GM19395 (cell line): Measurements from ENCODE around the gene CYP26A1.

Experiments
- ATAC-seq: cut with Tn5 transposase; IDR thresholded peaks from one replicate; pipeline ENCODE4 v1.9.1; 2021; ENCODE audit warnings: mild to moderate bottlenecking, moderate library complexity; ENCODE audit not compliant: unreplicated experiment

Gene CYP26A1

DNA sequence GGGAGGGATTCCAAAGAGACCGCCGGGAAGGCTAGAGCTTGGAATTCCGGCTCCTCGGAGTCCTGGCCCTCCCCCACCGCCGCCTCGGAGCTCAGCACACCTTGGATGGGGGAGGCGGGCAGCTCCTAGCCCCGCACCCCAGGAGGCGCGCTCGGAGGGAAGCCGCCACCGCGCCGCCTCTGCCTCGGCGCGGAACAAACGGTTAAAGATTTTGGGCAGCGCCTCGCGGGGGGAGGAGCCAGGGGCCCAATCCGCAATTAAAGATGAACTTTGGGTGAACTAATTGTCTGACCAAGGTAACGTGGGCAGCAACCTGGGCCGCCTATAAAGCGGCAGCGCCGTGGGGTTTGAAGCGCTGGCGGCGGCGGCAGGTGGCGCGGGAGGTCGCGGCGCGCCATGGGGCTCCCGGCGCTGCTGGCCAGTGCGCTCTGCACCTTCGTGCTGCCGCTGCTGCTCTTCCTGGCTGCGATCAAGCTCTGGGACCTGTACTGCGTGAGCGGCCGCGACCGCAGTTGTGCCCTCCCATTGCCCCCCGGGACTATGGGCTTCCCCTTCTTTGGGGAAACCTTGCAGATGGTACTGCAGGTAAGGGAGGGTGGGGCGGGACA is at the start of gene CYP26A1:
Gene CYP26A1, plus strand, starts transcription at position 355 of the 608 bp plus-strand sequence. Its CDS starts 42 bp downstream, at position 397.
- no peak for ATAC-seq

DNA sequence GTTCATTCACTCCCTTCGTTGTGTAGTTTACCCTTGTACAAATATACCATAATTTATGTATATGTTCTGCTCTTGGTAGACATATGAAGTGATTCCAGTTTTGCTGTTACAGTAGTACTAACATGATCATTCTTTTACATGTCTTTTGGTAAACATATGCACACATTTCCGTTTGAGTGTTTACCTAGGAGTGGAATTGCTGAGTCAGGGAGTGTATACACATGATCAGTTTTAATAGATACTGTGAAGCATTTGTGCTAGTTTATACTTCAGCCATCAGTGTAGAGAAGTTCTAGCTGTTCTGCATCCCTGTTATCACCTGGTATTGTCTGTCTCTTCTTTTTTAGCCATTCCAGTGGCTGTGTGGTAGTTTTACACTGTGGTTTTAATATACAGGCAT is 47.6 kb upstream of the CYP26A1 start:
- no peak for ATAC-seq

- ATAC-seq: no peak
Measured at GRCh38 chr10:93027508-93027907, 46.2 kb upstream of the CYP26A1 start.

DNA sequence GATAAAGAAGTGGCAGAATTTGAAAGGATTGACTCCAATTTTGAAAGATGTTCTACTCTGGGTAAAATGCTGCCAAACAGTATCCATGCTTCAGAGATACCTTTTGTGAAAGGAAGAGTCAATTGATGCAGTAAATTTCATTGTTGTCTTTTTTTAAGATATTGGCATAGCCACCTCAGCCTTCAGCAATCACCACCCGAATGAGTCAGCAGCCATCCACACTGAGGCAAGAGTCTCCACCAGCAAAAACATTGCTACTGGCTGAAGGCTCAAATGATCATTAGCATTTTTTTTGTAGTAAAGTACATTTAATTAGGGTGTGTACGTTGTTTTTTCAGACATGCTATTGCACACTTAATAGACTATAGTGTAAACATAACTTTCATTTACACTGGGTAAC is 44.8 kb upstream of the CYP26A1 start:
- ATAC-seq: no peak

DNA sequence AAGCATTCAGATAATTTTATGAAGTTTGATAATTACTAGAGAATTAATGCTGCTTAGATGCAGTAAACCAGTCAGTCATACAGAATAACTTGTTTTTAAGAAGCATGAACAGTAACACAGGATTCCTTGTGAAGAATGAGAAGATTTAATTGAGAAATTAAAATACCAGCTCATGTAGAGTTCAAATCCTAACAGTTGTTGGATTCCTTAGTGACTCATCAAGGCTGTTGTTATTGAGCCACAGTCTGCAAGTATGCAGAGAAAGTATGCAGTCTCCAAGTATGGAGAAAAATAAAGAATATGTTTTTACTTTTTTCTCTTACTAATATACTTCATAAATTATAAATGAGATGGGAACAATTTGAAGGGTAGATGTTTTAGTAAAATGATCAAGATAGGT is 43.3 kb upstream of the CYP26A1 start:
- no peak for ATAC-seq

DNA sequence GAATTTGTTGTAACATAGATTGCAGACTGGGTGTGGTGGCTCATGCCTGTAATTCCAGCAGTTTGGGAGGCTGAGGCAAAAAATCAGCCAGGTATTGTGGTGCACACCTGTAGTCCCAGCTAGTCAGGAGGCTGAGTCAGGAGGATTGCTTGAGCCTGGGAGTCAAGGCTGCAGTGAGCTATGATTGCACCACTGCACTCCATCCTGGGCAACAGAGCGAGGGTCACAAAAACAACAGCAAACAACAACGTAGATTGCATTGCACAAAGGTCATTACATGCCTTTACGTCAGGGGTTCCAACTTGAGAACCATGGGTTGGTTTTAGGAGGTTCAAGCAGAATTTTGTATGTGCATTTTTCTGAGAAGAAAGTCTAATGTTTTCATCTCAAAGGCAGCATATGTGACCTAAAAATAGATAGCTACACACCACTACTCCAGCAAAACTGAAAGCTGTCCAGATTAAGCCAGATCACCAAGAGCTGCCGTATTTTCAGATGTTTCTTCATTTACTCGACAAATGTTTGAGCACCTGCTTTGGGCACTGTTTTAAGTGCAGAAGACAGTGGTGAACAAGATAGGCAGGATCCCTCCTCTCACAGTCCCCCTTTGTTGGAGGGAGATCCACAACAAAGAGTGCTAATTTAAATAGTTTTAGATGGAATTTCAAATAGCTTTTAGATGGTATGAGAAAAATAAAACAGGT is 41.4 kb upstream of the CYP26A1 start:
- ATAC-seq: no peak

- no peak for ATAC-seq
Measured at GRCh38 chr10:93032809-93033137, 40.9 kb upstream of the CYP26A1 start.

GRCh38 chr10:93034426-93034825 is 39.3 kb upstream of the CYP26A1 start:
- no peak for ATAC-seq

- ATAC-seq: no peak
Measured at GRCh38 chr10:93039110-93039509, 34.6 kb upstream of the CYP26A1 start.

- no peak for ATAC-seq
Measured at GRCh38 chr10:93039721-93040120, 34.0 kb upstream of the CYP26A1 start.

DNA sequence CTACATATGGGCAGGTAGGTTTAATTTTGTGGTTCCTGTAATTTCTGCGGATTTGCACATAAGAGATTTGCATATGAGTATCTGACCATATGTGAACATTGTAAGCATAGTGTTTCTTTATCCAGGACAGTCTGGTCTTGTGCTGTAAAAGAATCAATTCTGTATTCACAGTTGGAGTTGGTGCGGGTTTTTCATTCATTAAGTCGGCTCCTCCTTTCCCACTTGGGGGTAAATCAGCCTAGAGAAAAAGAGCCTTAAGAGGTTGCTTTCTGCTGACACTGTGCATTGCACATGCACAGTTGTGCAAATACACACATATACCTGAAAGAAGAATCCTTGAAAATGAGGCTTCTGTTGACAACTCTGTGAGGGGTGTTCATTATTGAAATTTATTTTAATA is 19.2 kb upstream of the CYP26A1 start:
- ATAC-seq: no peak

DNA sequence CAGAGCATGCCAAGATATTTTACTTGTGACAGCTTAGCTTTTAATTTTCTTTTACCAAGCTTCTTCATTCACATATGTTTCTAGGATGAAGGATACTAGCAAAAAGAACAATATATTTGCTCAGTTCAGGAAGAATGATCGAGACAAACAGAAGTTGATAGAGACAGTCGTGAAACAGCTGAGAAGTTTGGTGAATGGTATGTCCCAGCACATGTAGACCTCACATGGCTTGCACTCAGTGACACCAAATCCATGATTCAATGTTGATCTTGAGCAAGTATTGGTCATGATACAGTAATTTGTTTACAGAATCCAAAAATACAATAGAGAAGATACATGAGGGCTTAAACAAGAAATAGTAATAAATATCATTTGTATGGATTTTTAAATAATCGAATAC is 15.6 kb upstream of the CYP26A1 start:
- no peak for ATAC-seq

DNA sequence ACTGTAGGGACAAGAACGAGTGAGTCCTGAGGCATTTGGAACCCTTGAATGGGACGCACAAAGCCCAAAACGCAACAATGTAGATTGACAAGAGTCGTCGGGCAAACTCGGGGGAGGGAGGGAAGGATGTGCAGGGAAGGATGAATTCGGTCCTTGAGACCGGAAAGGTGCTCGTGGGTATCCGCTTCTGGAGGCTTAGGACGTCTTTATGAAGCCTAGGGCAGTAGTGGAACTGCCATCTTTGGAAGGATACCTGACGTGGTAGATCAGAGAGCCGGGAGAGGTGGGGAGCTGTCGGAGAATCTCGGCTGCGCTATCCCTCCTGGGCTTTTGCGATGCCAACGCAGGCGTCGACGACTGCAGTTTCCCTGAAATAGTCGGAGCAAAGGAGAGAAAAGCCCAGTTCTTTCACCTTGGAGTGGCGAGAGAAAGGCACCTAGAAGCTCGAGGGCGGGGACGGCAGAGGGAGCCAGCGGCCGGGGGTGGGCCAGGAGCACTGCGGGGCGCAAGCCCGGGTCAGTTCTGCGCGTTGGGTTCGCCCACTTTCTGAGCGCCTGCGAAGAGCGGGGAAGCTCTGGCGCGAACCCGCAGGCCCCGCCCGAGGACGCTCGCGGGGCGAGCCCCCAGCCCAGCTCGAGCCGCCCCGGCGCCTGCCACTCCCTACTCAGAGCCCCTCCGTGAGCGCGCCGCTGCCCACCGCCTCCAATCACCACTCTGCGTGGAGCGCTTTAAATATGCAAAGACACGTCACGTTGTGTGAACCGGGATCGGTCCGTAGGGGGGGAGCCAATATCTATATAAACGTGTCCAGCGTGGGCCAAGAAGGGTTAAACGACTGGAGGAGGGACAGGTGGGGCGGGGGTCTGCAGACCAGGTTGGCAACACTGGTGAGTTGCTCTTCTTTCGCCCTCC is 13.5 kb upstream of the CYP26A1 start, which contains the start of gene CYP26C1:
Gene CYP26C1, plus strand, starts transcription at position 824 of the 912 bp plus-strand sequence. CDS start 466 bp downstream, outside the sequence.
- no peak for ATAC-seq

- ATAC-seq: no peak
Measured at GRCh38 chr10:93060887-93061593, 12.7 kb upstream of the CYP26A1 start.

DNA sequence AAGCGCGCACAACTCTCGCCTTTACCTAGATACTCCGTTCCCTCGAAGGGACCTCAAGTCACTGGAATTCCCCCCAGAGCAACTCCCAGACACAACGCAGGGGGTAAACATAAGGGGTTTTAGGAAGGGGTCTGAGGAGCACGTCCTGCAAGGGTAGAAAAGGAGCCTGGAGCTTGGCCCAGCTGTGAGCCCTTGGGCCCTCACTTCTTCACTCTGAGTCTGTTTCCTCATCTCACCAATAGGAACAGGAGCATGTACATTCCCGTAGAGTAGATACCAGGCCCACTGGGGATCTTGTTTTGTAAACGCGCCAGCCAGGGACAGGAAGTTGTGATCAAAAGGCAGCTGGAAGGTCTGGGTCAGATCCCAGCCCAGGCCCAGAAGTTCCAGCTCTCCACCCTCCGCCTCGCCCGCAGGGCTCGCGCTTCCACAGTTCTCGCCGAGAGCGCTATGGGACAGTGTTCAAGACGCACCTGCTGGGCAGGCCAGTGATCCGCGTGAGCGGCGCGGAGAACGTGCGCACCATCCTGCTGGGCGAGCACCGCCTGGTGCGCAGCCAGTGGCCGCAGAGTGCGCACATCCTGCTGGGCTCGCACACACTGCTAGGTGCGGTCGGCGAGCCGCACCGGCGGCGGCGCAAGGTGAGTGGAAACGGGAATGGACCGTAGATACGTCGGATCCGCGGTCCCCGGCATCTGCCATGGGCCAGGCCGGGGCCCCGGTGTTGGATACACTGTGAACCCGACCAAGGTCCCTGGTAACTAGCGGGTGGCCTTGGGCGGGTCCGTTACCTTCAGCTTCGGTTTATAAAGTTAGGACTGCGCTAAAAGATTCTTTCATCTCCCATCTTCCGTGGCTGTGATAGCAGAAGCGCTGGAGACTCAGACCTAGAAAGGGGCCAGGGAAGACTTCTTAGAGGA is 11.8 kb upstream of the CYP26A1 start:
- ATAC-seq: no peak

GRCh38 chr10:93062514-93063143 is 11.1 kb upstream of the CYP26A1 start:
- ATAC-seq: no peak

GRCh38 chr10:93063144-93063976 is 10.3 kb upstream of the CYP26A1 start:
- ATAC-seq: no peak

DNA sequence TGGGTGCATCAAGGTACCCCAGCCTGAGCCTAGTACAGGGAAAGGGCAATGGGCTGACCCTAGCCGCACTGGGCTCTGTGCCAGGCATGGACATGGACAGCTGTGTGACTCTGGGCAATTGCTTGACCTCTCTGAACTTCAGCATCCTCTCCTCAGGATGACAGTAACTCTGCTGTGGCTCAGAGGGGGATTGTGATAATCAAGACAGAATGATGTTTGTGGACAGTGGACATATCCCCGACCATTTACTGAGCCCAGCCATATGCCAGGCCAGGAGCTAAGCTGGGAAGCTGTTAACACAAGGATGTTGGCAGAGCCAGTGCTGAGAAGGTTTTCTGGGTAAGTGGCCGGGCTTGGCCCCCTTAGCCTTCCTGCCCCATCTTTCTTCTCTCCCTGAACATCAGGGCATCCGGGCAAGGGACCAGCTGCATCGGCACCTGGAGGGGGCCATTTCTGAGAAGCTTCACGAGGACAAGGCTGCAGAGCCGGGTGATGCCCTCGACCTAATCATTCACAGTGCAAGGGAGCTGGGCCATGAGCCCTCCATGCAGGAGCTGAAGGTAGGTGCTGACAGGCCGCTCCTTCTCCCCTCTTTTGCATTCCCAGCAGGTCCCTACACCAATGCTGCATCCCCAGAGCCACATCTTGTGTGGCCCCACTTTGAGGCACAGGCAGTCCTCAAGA is 9.6 kb upstream of the CYP26A1 start:
- ATAC-seq: no peak
